Central memory CD8-positive, alpha-beta T cell (primary cell): Measurements from ENCODE around the gene CRIP1.

Source experiments
- ATAC-seq: fragments of 150-1000 bp; cut with Tn5 transposase; replicated peaks from 2 replicates; pipeline ENCODE4 v1.10.0; 2022; ENCODE audit warnings: mild to moderate bottlenecking, moderate FRiP score, moderate number of reproducible peaks; ENCODE audit not compliant: poor library complexity, severe bottlenecking; ENCODE audit errors: extremely low read depth
- DNase-seq, 2 donors: peaks; one replicate each; pipeline ENCODE4 v3.0.0; 2021; ENCODE audit warnings: low spot score in 2 of 2
- H3K27ac Mint-ChIP-seq: one replicate; pipeline ENCODE4 v1.8.0; 2022; ENCODE audit warnings: low read depth, mild to moderate bottlenecking, moderate library complexity, mixed read lengths
- H3K27me3 Mint-ChIP-seq: one replicate; pipeline ENCODE4 v1.8.0; 2022; ENCODE audit warnings: mixed read lengths
- H3K36me3 Mint-ChIP-seq: one replicate; pipeline ENCODE4 v1.8.0; 2022; ENCODE audit warnings: mild to moderate bottlenecking, moderate library complexity, mixed read lengths; ENCODE audit not compliant: insufficient read depth
- H3K4me1 Mint-ChIP-seq: one replicate; pipeline ENCODE4 v1.8.0; 2022; ENCODE audit warnings: mixed read lengths
- H3K4me3 Mint-ChIP-seq: one replicate; pipeline ENCODE4 v1.8.0; 2022; ENCODE audit warnings: mild to moderate bottlenecking, moderate library complexity, mixed read lengths
- H3K9me3 Mint-ChIP-seq: one replicate; pipeline ENCODE4 v1.8.0; 2022; ENCODE audit warnings: mixed read lengths

CRIP1 gene

DNA sequence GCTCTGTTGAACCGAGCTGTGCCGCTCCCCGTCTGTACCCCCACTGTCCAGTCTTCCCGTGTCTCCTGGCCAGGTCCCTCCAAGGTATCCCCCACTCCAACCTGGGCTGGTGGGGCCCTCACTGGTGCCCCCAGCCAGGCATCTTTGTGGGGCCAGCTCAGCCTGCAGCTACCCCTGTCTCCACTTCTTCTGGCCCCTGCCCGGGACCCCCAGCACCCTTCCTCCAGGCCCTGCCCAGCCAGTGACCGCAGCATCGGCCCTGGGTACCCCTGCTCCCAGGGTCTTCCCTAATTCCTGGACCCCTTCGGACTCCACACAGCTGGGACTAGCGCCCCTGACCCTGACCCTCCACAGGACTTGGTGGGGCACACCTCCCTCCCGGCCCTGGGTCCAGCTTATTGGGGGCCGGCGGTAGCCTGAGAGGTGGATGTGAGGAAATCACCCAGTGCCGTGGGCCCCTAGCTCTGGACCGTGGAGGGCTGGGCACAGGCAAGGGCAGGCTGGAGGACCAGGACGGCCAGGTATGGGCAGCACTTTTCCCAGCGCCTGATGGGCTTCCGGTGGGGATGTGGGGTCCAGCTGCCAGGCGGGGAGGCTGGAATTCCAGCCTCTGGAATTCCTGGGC lies 4.1 kb upstream of the CRIP1 start:
- Mint-ChIP-seq H3K9me3 (no peaks in the 10 kb centered on the region), H3K27ac (peak overlapping the region; percentile 95), H3K4me3 (peak overlapping the region; percentile 77), H3K4me1 (peaks cover 52% of the 10 kb centered on the region), H3K27me3 (no peaks in the 10 kb centered on the region), H3K36me3 (peaks cover 56% of the 10 kb centered on the region)
- DNase-seq, result no peak
- no peak for ATAC-seq

DNA sequence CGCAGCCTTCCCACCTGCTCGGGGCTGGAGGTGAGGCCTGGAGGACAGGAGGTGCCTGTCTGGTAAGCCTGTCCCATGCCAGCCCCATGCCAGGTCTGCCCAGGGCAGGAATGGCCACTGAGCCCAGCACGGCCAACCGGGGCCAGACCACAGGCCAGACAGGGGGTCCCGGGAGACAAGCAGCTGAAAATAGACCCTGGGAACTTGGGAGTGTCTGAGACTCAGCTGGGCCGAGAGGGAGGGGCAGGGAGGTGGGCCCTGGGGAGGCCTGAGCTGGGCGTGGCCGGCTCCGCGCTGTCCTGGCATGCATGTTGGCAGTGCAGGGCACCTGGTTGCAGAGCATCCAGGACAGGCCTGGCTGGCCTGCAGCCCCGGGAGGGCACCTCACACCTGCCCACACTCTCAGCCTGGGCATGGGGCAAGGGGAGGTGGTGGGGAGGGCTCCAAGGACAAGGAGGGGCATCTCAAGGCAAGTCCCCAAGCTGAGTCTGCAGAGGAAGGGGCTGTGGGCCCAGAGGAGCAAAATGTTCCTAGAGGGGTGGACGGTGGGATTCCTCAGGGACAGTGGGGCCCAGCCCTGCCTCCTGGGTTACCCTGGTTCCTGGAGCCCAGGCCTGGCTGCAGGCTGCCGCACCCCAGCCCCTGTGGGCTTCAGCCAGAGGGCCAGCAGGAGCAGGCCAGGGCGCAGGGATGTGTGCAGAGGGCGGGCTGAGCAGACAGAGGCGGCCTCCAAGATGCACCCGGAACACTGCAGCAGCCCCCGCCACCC lies 3.2 kb upstream of the CRIP1 start:
- no peaks in the 10 kb centered on the region for H3K9me3 Mint-ChIP-seq
- H3K36me3 Mint-ChIP-seq, result peaks cover 64% of the 10 kb centered on the region
- H3K4me3 Mint-ChIP-seq, result no peak overlapping the region
- no peak for ATAC-seq
- DNase-seq, result no peak
- peak overlapping the region; percentile 95 for H3K27ac Mint-ChIP-seq
- H3K4me1 Mint-ChIP-seq, result peaks cover 51% of the 10 kb centered on the region
- H3K27me3 Mint-ChIP-seq, result no peaks in the 10 kb centered on the region

DNA sequence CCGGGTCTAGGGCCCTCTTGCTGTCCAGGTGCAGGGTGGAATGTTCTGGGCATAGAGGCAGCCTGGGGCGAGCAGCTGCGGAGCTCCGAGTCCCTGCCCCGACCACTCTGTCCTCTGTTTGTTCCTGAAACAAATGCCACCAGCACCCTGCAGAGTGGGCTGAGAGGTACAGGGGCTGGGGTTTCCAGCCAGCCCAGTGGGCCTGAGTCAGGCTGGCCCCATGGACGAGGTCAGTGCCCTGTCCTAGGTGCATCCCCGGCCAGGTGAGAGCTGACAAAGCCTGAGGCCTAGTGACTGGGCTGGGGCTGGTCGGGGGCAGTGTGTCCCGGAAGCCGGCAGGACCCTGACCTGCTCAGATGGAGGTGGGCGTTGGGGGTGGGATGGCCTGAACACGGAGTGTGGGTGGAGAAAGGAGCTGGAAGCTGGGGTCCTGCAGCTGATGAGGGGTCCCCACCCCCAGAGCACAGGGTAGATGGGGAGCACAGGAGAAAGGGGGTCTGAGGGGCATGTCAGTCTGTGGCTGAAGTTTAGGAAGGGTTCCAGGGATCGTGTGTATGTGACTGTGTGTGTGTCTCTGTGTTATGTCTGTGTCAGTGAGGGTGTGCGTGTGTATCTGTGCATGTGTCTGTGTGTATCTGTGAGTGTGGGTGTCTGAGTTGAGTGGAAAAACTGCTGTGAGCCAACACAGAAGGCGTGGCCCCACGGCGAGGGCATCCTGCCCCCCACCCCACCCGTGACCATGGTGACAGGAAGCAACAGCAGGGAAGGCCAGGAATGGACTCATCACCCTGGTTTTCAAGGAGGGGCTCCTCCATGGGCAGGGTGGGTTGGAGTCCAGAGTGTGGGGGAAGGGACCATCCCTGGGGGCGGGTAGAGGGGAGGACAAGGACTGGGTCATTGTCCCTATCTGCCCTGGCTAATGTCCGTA lies 2.4 kb upstream of the CRIP1 start:
- Mint-ChIP-seq H3K4me3 (peak overlapping the region; percentile 92), H3K9me3 (no peaks in the 10 kb centered on the region), H3K27me3 (no peaks in the 10 kb centered on the region), H3K27ac (peak overlapping the region; percentile 95), H3K4me1 (peaks cover 58% of the 10 kb centered on the region), H3K36me3 (peaks cover 72% of the 10 kb centered on the region)
- DNase-seq (peak; percentile 43 to 69), ATAC-seq (no peak)

DNA sequence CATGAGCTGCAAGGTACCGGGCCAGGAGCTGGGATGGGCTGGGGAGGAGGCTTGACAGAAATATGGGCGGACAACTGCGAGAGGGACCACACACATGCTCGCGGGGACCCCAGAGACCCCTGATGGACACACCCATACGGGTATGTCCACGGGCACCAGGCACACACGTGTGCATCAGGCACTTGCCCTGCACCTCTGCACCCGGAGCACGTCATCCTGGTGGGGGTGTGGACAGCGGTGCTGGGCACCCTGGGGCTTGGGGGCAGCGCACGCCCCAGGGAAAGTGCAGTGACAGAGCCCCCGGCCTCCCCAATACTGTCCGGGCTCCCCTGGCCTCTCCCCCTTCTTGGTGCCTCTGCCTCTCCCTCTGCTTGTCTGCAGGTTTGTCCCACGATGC lies 1.7 kb upstream of the CRIP1 start:
- Mint-ChIP-seq H3K27ac (peak overlapping the region; percentile 95), H3K4me1 (peaks cover 59% of the 10 kb centered on the region), H3K9me3 (no peaks in the 10 kb centered on the region), H3K4me3 (peak overlapping the region; percentile 92), H3K36me3 (peaks cover 73% of the 10 kb centered on the region), H3K27me3 (no peaks in the 10 kb centered on the region)
- ATAC-seq (no peak), DNase-seq (no peak)

DNA sequence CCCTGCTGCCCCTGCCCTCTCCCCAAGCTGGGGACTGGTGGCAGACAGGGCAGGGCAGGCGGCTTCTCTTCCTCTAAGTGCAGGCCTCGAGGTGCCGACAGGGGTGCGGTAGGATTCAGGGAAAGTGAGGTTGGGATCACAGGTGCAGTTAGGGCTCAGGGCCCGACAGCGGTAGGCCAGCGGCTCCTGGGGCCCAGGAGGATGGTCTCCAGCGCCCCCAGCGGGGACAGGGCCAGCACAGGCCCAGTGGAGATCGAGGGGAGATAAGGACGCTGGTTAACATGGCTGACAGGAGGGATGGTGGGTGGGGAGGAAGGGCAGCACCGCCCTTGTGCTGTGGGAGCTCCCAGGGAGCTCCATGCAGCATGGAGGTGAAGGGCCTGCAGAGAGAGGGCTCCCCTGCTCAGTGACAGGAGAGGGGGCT lies 935 bp upstream of the CRIP1 start:
- no peaks in the 10 kb centered on the region for H3K9me3 Mint-ChIP-seq
- peaks cover 74% of the 10 kb centered on the region for H3K36me3 Mint-ChIP-seq
- no peaks in the 10 kb centered on the region for H3K27me3 Mint-ChIP-seq
- peak overlapping the region; percentile 92 for H3K4me3 Mint-ChIP-seq
- H3K27ac Mint-ChIP-seq, result peak overlapping the region; percentile 95
- ATAC-seq, result no peak
- H3K4me1 Mint-ChIP-seq, result peaks cover 53% of the 10 kb centered on the region
- DNase-seq, result peak; percentile 36 to 50

DNA sequence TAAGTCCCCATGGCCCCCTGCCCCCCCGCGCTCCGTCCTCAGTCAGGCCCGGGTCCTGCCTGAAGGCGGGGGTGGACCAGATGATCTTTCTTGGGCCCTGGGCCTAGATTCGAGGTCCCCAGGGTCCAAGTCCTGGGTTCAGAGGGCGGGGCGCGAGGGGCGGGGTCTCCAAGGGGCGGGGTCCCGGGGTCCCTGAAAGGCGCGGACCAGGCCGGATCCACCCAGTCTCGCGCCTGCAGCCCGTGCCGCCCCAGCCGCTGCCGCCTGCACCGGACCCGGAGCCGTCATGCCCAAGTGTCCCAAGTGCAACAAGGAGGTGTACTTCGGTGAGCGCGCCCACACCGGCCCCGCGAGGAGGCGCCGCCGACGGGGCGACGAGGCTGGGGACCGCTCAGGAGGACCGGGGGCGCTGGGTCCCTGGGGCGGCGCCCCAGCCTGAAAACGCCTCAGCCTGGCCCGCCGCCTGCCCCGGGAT lies 325 bp downstream of the CRIP1 start:
- Mint-ChIP-seq H3K27me3 (no peaks in the 10 kb centered on the region), H3K36me3 (peaks cover 69% of the 10 kb centered on the region), H3K27ac (peak overlapping the region; percentile 95), H3K4me1 (peaks cover 48% of the 10 kb centered on the region), H3K9me3 (no peaks in the 10 kb centered on the region), H3K4me3 (peak overlapping the region; percentile 92)
- ATAC-seq (no peak), DNase-seq (peak; percentile 53 to 62)

DNA sequence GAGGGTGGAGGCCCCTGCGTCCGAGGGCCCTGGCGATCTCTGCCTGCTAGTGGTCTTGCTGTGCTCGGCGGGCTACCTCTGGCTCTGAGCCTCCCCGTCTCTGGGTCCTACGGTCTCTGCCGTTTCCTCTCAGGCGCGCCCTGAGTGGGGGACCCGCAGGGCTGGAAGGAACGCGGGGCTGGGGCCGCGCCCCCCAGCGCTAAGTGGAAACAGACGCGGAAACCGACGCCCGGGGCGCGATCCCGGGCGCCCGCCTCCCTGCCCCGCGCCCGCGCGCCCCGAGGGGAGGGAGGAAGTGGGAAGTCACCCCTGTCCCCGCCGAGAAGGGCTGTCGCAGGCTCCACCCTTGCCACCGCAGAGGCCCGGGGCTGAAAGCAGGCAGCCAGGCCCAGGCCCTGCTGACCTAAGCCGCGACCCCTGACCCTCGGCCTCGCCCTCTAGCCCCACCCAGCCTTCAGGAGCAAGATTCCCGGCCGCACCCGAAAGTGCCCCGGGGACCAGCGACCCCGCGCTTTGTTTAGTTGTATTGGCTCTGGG lies 831 bp downstream of the CRIP1 start:
- peak overlapping the region; percentile 92 for H3K4me3 Mint-ChIP-seq
- peak; percentile 66 to 82 for DNase-seq
- H3K9me3 Mint-ChIP-seq, result no peaks in the 10 kb centered on the region
- H3K27ac Mint-ChIP-seq, result peak overlapping the region; percentile 95
- H3K4me1 Mint-ChIP-seq, result peaks cover 44% of the 10 kb centered on the region
- peak; percentile 4 for ATAC-seq
- no peaks in the 10 kb centered on the region for H3K27me3 Mint-ChIP-seq
- H3K36me3 Mint-ChIP-seq, result peaks cover 65% of the 10 kb centered on the region

DNA sequence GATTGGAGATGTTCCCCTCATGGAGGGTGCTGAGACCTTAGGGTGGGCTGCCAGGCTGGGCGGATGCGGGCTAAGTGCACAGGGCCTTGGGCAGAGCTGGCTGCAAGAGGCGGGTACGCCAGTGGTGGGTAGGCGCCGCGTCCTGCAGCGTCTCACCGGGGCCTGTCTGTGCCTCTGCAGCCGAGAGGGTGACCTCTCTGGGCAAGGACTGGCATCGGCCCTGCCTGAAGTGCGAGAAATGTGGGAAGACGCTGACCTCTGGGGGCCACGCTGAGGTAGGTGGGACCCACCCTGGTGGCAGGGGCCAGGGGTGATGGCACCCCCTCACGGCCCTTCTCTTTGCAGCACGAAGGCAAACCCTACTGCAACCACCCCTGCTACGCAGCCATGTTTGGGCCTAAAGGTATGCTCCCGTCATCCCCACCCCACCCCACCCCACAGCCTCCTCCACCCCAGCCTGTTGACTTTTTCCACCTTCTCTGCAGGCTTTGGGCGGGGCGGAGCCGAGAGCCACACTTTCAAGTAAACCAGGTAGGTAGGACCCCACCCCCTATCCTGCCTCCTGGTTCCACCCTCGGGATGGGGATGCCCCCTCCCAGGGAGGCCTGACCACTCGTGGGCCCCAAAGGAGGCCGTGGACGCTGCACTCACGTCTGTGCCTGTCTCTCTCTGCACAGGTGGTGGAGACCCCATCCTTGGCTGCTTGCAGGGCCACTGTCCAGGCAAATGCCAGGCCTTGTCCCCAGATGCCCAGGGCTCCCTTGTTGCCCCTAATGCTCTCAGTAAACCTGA lies 1.5 kb downstream of the CRIP1 start:
- Mint-ChIP-seq H3K9me3 (no peaks in the 10 kb centered on the region), H3K4me1 (peaks cover 41% of the 10 kb centered on the region), H3K27me3 (no peaks in the 10 kb centered on the region), H3K27ac (peak overlapping the region; percentile 95), H3K36me3 (peaks cover 65% of the 10 kb centered on the region), H3K4me3 (peak overlapping the region; percentile 92)
- DNase-seq, result peak; percentile 44 to 49
- ATAC-seq, result no peak

DNA sequence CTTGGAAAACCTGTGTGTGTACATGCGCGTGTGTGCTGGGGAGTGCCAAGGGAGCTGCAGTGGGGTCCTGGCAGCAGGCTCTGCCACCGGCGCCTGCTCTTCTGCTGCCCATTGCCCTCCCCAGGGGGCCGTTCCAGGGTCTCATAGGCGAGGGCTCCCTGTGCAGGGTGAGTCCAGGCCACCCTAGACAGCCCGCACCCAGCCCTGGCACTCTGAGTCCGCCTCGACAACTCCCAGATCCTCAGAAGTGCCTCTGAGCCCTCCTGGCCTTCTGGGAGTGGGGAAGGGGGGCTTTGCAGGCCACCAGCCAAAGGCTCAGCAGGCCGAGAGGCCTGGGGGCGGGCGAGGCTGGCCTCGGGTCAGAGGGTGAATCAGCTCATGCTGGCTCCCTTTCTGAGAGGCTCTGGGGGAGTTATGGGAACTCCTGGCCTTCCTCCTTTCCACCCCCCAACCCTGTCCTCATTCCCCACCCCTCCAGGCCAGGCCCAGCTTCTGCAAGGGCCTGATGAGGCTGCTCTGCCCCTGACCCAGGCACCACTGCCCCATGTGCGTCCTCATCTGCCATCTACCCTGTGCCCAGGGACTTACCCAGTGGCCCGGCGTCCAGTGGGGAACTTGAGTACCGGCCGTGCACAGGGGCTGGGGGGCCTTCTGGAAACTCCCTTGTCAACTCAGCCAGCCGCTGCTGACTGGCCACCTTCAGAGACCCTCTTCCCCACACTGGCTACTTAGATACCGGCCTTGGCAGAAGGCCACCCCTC lies 2.3 kb downstream of the CRIP1 start:
- H3K36me3 Mint-ChIP-seq, result peaks cover 71% of the 10 kb centered on the region
- DNase-seq, result no peak

DNA sequence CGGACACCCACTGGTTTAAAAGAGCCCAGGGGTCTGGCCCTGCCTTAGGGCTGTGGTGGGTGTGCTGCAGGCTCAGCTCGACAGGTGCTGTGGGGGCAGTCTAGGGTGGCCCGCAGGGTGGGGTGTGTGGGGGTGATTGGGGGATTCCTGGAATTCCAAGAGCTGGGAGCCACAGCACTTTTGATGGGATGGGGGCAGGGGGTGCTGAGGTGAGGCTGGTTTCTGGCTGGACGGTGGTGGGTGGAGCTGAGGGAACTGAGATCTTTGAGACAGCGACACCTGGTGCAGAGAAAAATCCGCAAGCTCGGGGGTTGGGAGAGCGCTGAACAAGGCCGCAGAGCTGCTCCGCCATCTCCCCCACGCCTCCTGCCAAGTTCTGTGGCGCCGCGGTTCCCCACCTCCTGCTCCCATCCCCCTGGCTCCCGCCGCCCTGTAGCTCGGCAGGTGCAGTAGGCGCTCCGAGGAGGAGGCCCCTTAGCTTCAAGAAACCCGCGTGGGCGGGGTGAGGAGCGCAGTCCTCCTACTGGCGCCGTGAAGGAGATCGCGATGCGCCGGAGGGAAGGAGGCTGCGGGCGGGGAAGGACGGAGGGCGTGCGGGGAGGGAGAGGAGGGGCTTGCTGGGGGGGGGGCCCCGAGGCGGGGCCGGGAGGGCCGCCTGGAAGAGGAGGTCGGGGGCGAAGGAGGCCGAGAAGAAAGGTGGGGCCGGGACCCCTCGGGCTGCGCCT lies 3.0 kb downstream of the CRIP1 start:
- Mint-ChIP-seq H3K36me3 (peaks cover 68% of the 10 kb centered on the region), H3K27ac (peak overlapping the region; percentile 95), H3K4me3 (peak overlapping the region; percentile 92), H3K4me1 (peaks cover 33% of the 10 kb centered on the region), H3K27me3 (no peaks in the 10 kb centered on the region), H3K9me3 (no peaks in the 10 kb centered on the region)
- ATAC-seq (peak; percentile 10), DNase-seq (peak; percentile 86 to 89)

More for the DNA sequence above, 2.3 kb downstream of the CRIP1 start:
- H3K27ac Mint-ChIP-seq, result peak overlapping the region; percentile 95
- peaks cover 41% of the 10 kb centered on the region for H3K4me1 Mint-ChIP-seq
- H3K4me3 Mint-ChIP-seq, result peak overlapping the region; percentile 92
- H3K27me3 Mint-ChIP-seq, result no peaks in the 10 kb centered on the region
- H3K9me3 Mint-ChIP-seq, result no peaks in the 10 kb centered on the region
- ATAC-seq, result no peak

DNA sequence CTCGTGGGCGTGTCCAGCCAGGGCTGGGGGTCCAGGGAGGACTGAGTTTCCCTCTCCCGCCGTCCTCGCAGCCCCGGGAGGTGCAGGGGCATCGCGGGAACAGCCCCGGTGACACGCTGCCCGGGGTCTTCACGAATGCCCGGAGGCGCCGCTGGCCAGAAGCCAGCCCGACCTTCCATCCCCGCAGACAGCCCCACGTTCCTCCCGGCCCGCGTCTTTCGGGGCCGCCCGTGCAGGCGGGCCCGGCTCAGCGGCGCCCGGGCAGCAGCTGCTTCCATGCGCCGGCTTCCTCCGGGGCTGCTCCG lies 3.5 kb downstream of the CRIP1 start:
- DNase-seq, result no peak
- peaks cover 67% of the 10 kb centered on the region for H3K36me3 Mint-ChIP-seq

More for the DNA sequence above, 3.5 kb downstream of the CRIP1 start:
- Mint-ChIP-seq H3K4me3 (peak overlapping the region; percentile 92), H3K27me3 (no peaks in the 10 kb centered on the region), H3K9me3 (no peaks in the 10 kb centered on the region), H3K4me1 (peaks cover 30% of the 10 kb centered on the region), H3K27ac (peak overlapping the region; percentile 95)
- ATAC-seq, result peak; percentile 0
